ENCODE measurements around the gene TCF12.

DNA sequence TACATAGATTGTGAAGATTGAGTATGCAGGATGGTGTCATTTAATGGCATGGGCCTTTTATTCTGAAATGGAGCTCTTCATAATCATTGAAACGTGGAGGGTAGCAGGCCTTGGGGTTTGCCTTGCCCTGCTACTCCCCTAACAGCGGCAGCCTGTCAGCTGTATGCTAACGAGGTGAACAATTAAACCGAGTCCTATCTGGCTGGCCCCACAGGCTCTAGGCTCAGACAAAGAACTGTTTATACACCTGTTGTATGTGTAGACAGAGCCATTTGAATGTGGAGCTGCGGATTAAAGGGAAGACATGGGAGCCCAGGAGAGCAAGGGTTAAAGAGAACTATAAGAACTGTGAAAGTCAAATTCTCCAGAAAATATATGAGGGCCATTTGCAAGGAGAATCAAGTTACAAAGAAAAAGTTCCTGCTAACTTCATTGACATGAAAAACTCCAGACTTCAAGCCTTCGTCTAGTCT lies 341.2 kb downstream of the TCF12 start:
- TF ChIP-seq, protein P1, sequence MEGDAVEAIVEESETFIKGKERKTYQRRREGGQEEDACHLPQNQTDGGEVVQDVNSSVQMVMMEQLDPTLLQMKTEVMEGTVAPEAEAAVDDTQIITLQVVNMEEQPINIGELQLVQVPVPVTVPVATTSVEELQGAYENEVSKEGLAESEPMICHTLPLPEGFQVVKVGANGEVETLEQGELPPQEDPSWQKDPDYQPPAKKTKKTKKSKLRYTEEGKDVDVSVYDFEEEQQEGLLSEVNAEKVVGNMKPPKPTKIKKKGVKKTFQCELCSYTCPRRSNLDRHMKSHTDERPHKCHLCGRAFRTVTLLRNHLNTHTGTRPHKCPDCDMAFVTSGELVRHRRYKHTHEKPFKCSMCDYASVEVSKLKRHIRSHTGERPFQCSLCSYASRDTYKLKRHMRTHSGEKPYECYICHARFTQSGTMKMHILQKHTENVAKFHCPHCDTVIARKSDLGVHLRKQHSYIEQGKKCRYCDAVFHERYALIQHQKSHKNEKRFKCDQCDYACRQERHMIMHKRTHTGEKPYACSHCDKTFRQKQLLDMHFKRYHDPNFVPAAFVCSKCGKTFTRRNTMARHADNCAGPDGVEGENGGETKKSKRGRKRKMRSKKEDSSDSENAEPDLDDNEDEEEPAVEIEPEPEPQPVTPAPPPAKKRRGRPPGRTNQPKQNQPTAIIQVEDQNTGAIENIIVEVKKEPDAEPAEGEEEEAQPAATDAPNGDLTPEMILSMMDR (IDR thresholded peaks at IDR 0.05; ENCODE audit: extremely low read depth in 1 of 2, insufficient read depth in 1 of 2, low read depth in 1 of 2, low read length in 2 of 2) = no peak
- TF ChIP-seq POLR2AphosphoS5 (IDR thresholded peaks at IDR 0.05; ENCODE audit: insufficient read depth, low read depth, low read length) (no peak), EZH2 (IDR thresholded peaks at IDR 0.05; ENCODE audit: borderline replicate concordance, low read depth, low read length, severe bottlenecking) (no peak), POLR2A (IDR thresholded peaks at IDR 0.05; ENCODE audit: low read depth, low read length) (no peak), GATA2 (IDR thresholded peaks at IDR 0.05; ENCODE audit: insufficient read depth, insufficient read length, low read depth, low read length) (no peak)
- TF ChIP-seq, protein P2, sequence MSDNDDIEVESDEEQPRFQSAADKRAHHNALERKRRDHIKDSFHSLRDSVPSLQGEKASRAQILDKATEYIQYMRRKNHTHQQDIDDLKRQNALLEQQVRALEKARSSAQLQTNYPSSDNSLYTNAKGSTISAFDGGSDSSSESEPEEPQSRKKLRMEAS (IDR thresholded peaks at IDR 0.05; ENCODE audit: insufficient read depth, insufficient read length) = no peak
